SK-N-SH treated with all-trans-retinoic acid at 6 μM for 48 hours (cell line): ENCODE results near the gene LYL1.

Experiments
- ATAC-seq: fragments of 200-7000 bp; cut with Tn5 transposase; 3 replicates; pipeline ENCODE4 v1.9.1; 2020; ENCODE audit warnings: mild to moderate bottlenecking, moderate library complexity
- ARNTL ChIP-seq: fragments of 450-650 bp; formaldehyde crosslinking; IDR thresholded peaks from 2 replicates; pipeline ENCODE4 v1.5.0; 2020; ENCODE audit warnings: low read depth, mild to moderate bottlenecking, moderate library complexity, borderline replicate concordance
- BACH2 ChIP-seq: fragments of 250-450 bp; sonication (Bioruptor Pico); IDR thresholded peaks from 2 replicates; pipeline ENCODE4 v1.9.0; 2021; ENCODE audit warnings: mild to moderate bottlenecking, borderline replicate concordance
- CSDC2 ChIP-seq: fragments of 250-450 bp; sonication (Bioruptor Pico); IDR thresholded peaks from 2 replicates; pipeline ENCODE4 v1.5.0; 2020; ENCODE audit warnings: mild to moderate bottlenecking, moderate library complexity
- ESRRG ChIP-seq: fragments of 250-450 bp; sonication (Bioruptor Pico); IDR thresholded peaks from 2 replicates; pipeline ENCODE4 v1.6.1; 2021; ENCODE audit warnings: mild to moderate bottlenecking
- GLIS3 ChIP-seq: fragments of 250-450 bp; sonication (Bioruptor Pico); IDR thresholded peaks from 2 replicates; pipeline ENCODE4 v1.5.0; 2020; ENCODE audit warnings: mild to moderate bottlenecking, moderate library complexity
- OSR1 ChIP-seq: fragments of 250-450 bp; sonication (Bioruptor Pico); IDR thresholded peaks from 2 replicates; pipeline ENCODE4 v1.8.0; 2022; ENCODE audit warnings: moderate library complexity, mild to moderate bottlenecking, inconsistent platforms
- RARB ChIP-seq: fragments of 250-450 bp; sonication (Bioruptor Pico); IDR thresholded peaks from 2 replicates; pipeline ENCODE4 v1.8.0; 2021; ENCODE audit warnings: mild to moderate bottlenecking, moderate library complexity
- TCF4 ChIP-seq: fragments of 250-450 bp; sonication (Bioruptor Pico); IDR thresholded peaks from 2 replicates; pipeline ENCODE4 v1.8.0; 2021; ENCODE audit warnings: mild to moderate bottlenecking, moderate library complexity, borderline replicate concordance
- ZC3H10 ChIP-seq: fragments of 250-450 bp; sonication (Bioruptor Pico); IDR thresholded peaks from 2 replicates; pipeline ENCODE4 v1.5.1; 2021; ENCODE audit warnings: mild to moderate bottlenecking, moderate library complexity
- ZFP3 ChIP-seq: fragments of 250-450 bp; sonication (Bioruptor Pico); IDR thresholded peaks from 2 replicates; pipeline ENCODE4 v1.5.0; 2020; ENCODE audit warnings: mild to moderate bottlenecking, moderate library complexity
- ZNF70 ChIP-seq: fragments of 450-650 bp; formaldehyde crosslinking; IDR thresholded peaks from 2 replicates; pipeline ENCODE4 v1.5.0; 2020; ENCODE audit warnings: mild to moderate bottlenecking, moderate library complexity
- ZNF8 ChIP-seq: fragments of 450-650 bp; formaldehyde crosslinking; IDR thresholded peaks from 2 replicates; pipeline ENCODE4 v1.5.0; 2020; ENCODE audit warnings: mild to moderate bottlenecking, moderate library complexity
- TF ChIP-seq, protein P1 (sequence below): fragments of 250-450 bp; sonication (Bioruptor Pico); IDR thresholded peaks from 2 replicates; pipeline ENCODE4 v1.5.1; 2020; ENCODE audit warnings: low read depth, mild to moderate bottlenecking, moderate library complexity
- TF ChIP-seq, protein P2 (sequence below): fragments of 250-450 bp; sonication (Bioruptor Pico); IDR thresholded peaks from 2 replicates; pipeline ENCODE4 v1.5.1; 2021; ENCODE audit warnings: mild to moderate bottlenecking, moderate library complexity
- TF ChIP-seq, protein P3 (sequence below): fragments of 250-450 bp; sonication (Bioruptor Pico); IDR thresholded peaks from 2 replicates; pipeline ENCODE4 v1.8.0; 2020; ENCODE audit warnings: mild to moderate bottlenecking, moderate library complexity, borderline replicate concordance
- TF ChIP-seq, protein P4 (sequence below): fragments of 250-450 bp; sonication (Bioruptor Pico); IDR thresholded peaks from 2 replicates; pipeline ENCODE4 v1.5.0; 2020; ENCODE audit warnings: mild to moderate bottlenecking, moderate library complexity

The LYL1 gene

DNA sequence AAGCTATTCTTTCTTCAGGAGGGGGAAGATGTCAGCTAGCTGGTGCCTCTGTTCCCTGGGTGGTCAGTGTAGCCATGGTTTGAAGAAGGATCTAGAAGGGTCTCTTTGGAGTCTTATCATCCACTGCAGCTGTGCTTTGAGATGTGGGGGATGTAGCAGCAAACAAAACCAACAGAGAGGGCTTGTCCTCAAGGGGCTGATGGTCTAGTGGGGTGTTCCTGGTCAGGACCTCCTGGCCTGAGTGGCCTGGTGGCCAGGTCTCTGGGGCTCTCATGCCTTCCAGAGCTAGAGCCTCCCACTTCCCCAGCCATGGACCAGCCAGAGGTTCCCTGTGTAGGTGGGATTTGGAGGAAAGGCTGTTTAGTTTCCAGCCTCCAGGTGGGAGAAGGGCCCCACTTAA, 40.3 kb downstream of the LYL1 start:
- TF ChIP-seq ZNF8 (CRISPR knock-in tag) (no peak), ZC3H10 (no peak), BACH2 (no peak)
- TF ChIP-seq, protein P1, sequence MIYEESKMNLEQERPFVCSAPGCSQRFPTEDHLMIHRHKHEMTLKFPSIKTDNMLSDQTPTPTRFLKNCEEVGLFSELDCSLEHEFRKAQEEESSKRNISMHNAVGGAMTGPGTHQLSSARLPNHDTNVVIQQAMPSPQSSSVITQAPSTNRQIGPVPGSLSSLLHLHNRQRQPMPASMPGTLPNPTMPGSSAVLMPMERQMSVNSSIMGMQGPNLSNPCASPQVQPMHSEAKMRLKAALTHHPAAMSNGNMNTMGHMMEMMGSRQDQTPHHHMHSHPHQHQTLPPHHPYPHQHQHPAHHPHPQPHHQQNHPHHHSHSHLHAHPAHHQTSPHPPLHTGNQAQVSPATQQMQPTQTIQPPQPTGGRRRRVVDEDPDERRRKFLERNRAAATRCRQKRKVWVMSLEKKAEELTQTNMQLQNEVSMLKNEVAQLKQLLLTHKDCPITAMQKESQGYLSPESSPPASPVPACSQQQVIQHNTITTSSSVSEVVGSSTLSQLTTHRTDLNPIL (CRISPR knock-in tag): no peak
- ATAC-seq: no peak

DNA sequence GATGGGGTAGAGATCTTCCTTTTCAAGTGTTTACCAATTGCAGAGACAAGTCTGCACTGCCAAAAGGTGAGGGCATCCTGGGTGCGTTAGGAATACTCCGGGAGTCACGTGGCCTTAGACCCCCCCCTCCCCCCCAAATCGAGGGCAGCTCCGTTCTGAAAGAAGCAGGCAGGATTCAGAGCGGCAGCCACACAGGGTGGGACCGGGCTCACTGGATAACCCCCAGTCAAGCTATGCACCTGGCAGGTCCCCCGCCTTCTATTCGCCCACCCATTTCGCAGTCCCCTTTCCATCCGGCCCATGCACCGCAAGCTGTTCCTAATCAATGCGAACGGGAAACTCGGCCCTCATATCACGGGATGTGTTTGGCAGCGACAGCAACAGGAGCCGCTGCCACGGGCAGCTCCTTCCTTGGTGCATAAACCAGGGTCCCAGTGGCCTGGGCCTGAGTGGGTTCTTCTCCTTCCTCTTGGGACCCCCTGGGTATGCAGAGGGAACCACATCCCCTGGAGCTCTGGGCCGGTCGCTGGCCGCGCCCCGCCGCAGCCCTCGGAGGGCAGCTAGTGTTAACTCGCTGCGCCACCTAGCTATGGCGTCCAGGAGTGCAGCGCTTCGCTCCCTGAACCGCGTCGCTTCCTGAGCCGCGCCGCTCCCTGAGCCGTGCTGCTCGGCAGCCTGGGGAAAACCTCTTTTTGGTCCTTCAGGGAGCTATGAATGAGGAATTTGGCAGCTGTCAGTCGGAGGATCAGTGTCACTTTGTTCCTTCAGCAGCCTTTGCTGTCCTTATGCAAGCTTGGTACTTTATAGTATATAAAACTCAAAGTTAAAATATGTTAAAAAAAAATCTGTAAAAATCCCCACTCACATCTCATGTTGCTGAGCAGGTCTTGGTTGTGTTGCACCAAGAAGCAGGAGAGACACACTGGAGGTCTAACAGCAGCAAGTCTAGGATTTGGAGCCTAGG, 41.4 kb downstream of the LYL1 start:
- peak; percentile 91 for ATAC-seq

DNA sequence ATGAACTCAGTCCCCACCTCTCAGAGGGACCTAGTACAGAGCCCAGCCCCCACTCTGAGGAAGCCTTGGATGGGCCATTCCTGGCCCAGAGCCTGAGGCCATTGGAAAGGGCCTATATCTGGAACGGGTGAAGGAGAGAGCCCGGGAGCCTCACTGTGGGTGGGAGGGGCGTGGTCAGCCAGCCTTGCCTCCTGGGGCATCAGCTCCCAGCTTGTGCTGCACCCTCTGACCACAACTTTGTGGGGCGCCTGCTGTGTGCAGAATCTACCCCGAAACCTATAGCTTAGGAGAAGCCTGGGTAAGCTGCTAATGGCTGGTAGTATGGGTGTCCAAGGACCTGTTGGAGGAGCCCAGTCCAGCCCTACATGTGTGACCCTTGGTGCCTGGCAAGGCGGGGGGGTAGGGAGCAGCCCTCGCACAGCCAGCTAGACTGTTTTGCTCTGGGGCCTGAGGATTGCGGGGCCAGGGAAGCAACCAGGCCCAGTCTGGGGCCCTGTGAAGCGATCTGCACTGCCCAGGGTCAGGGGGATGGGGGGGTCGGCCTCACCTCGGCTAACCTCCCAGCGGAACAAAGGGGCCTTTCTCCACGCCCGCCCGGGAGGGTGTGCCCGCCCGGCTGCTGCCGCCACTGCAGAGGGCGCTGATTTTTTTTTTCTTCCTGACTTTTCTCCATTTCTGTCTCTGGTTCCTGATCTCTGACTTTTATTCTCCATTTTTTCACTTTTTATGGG, 42.3 kb downstream of the LYL1 start:
- ATAC-seq: no peak
- TF ChIP-seq, protein P2, sequence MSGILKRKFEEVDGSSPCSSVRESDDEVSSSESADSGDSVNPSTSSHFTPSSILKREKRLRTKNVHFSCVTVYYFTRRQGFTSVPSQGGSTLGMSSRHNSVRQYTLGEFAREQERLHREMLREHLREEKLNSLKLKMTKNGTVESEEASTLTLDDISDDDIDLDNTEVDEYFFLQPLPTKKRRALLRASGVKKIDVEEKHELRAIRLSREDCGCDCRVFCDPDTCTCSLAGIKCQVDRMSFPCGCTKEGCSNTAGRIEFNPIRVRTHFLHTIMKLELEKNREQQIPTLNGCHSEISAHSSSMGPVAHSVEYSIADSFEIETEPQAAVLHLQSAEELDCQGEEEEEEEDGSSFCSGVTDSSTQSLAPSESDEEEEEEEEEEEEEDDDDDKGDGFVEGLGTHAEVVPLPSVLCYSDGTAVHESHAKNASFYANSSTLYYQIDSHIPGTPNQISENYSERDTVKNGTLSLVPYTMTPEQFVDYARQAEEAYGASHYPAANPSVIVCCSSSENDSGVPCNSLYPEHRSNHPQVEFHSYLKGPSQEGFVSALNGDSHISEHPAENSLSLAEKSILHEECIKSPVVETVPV (CRISPR knock-in tag): no peak
- TF ChIP-seq ESRRG (no peak), CSDC2 (CRISPR knock-in tag) (no peak)

More for the DNA sequence above, 41.4 kb downstream of the LYL1 start:
- TF ChIP-seq, protein P3, sequence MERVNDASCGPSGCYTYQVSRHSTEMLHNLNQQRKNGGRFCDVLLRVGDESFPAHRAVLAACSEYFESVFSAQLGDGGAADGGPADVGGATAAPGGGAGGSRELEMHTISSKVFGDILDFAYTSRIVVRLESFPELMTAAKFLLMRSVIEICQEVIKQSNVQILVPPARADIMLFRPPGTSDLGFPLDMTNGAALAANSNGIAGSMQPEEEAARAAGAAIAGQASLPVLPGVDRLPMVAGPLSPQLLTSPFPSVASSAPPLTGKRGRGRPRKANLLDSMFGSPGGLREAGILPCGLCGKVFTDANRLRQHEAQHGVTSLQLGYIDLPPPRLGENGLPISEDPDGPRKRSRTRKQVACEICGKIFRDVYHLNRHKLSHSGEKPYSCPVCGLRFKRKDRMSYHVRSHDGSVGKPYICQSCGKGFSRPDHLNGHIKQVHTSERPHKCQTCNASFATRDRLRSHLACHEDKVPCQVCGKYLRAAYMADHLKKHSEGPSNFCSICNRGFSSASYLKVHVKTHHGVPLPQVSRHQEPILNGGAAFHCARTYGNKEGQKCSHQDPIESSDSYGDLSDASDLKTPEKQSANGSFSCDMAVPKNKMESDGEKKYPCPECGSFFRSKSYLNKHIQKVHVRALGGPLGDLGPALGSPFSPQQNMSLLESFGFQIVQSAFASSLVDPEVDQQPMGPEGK (CRISPR knock-in tag): no peak
- 0 out of 2 replicates have a peak, but pooled peaks have one; percentile 57 for TF ChIP-seq ZFP3 (CRISPR knock-in tag)
- TF ChIP-seq, all 23 proteins: peak for 1

DNA sequence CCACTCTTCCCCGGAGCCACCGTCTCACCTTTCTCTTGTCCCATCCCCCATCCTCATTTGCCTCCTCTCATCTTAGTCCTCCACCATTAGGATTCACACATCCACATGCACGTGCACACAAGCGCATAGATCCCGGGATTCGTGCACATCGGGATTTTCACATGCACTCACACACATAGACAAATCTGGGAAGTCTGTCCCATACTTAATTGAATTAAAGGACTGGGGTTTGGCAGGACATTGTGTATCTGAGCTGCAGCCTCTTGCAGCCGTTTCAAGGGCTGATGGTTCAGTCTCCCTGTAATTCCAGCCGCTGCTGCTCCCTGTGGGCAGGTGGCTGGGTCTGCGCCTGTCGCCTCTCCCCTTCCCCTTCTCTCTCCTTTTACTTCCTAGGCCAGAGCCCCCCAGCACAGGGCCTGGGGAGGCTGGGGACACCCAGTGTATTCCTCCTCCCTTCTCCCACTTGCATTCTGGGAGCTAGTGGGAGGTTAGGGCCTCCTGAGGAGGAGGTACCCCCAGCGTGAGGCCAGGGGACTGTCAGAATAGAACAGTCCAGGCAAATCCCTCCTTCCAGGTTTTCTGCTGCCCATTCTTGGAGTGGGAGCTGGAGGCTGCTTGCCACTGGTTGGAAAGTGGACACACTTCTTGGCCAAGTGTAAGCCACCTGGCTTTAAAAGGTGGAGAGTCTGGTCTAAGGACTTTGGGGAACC, 43.6 kb downstream of the LYL1 start:
- TF ChIP-seq ZNF70 (CRISPR knock-in tag): no peak
- no peak for TF ChIP-seq TCF4 (CRISPR knock-in tag)
- no peak for TF ChIP-seq GLIS3 (CRISPR knock-in tag)
- no peak for TF ChIP-seq ZFP3 (CRISPR knock-in tag)
- TF ChIP-seq, protein P4, sequence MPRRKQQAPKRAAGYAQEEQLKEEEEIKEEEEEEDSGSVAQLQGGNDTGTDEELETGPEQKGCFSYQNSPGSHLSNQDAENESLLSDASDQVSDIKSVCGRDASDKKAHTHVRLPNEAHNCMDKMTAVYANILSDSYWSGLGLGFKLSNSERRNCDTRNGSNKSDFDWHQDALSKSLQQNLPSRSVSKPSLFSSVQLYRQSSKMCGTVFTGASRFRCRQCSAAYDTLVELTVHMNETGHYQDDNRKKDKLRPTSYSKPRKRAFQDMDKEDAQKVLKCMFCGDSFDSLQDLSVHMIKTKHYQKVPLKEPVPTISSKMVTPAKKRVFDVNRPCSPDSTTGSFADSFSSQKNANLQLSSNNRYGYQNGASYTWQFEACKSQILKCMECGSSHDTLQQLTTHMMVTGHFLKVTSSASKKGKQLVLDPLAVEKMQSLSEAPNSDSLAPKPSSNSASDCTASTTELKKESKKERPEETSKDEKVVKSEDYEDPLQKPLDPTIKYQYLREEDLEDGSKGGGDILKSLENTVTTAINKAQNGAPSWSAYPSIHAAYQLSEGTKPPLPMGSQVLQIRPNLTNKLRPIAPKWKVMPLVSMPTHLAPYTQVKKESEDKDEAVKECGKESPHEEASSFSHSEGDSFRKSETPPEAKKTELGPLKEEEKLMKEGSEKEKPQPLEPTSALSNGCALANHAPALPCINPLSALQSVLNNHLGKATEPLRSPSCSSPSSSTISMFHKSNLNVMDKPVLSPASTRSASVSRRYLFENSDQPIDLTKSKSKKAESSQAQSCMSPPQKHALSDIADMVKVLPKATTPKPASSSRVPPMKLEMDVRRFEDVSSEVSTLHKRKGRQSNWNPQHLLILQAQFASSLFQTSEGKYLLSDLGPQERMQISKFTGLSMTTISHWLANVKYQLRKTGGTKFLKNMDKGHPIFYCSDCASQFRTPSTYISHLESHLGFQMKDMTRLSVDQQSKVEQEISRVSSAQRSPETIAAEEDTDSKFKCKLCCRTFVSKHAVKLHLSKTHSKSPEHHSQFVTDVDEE (CRISPR knock-in tag): no peak
- TF ChIP-seq OSR1: no peak
- TF ChIP-seq RARB (CRISPR knock-in tag): no peak
- TF ChIP-seq, all 23 proteins: peak for 0
- no peak for ATAC-seq

DNA sequence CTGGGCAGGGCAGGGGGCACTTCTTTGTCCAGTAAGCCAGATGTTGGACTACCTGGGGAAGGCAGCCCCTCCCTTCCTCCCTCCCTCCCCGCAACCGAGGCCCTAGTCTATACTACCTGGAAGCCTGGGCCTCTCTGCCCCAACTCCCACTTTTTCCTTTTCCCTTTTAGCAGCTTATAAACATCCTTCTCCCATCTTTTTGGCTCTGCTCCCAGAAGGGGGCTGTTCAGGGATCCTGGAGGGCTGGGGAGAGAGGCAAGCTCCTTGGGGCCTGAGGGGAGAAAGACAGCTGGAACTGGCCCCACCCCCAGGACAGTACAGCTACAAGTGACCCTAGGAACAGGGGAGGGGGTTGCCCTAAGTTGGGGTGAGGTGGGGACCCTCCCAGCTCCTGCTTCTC, 44.9 kb downstream of the LYL1 start:
- no peak for ATAC-seq
- TF ChIP-seq TCF4 (CRISPR knock-in tag) (no peak), CSDC2 (CRISPR knock-in tag) (no peak), ARNTL (CRISPR knock-in tag) (no peak), ZNF70 (CRISPR knock-in tag) (no peak)
- TF ChIP-seq, protein P1 (CRISPR knock-in tag): no peak
- TF ChIP-seq, protein P2 (CRISPR knock-in tag): no peak
- TF ChIP-seq, protein P3 (CRISPR knock-in tag): no peak
